Hepatocyte (in vitro differentiated cells): ENCODE measurements around the gene MTRF1.

Source experiments
- EZH2 ChIP-seq: fragments of 200-600 bp; sonication (generic); IDR thresholded peaks from 2 replicates; pipeline ENCODE4 v1.6.1; 2016; ENCODE audit warnings: antibody characterized with exemption, mild to moderate bottlenecking, borderline replicate concordance
- TF ChIP-seq, protein P1 (sequence below): fragments of 200-600 bp; sonication (generic); IDR thresholded peaks from 2 replicates; pipeline ENCODE4 v1.5.1; 2016; ENCODE audit warnings: antibody characterized with exemption, mild to moderate bottlenecking; ENCODE audit not compliant: poor library complexity

- no peak for TF ChIP-seq EZH2
- TF ChIP-seq, protein P1, sequence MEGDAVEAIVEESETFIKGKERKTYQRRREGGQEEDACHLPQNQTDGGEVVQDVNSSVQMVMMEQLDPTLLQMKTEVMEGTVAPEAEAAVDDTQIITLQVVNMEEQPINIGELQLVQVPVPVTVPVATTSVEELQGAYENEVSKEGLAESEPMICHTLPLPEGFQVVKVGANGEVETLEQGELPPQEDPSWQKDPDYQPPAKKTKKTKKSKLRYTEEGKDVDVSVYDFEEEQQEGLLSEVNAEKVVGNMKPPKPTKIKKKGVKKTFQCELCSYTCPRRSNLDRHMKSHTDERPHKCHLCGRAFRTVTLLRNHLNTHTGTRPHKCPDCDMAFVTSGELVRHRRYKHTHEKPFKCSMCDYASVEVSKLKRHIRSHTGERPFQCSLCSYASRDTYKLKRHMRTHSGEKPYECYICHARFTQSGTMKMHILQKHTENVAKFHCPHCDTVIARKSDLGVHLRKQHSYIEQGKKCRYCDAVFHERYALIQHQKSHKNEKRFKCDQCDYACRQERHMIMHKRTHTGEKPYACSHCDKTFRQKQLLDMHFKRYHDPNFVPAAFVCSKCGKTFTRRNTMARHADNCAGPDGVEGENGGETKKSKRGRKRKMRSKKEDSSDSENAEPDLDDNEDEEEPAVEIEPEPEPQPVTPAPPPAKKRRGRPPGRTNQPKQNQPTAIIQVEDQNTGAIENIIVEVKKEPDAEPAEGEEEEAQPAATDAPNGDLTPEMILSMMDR = no peak
Observed at GRCh38 chr13:41211062-41211461, 52.3 kb downstream of the MTRF1 start.
